Renal cortex interstitium (tissue), 3 donors: ENCODE measurements around the gene GART. TPM values are rescaled to one million over a fixed set of nuclear protein-coding genes. Genes with fewer than 3 reads are reported as not detected.

Experiments
- polyA plus RNA-seq, 3 donors: library from polyadenylated mRNA; unstranded; fragments of 120-200 nt; gene quantifications; one replicate each; pipeline ENCODE4 v1.2.1, GENCODE V29; 2013; ENCODE audit not compliant: insufficient read length in 3 of 3

The GART gene
- polyA plus RNA-seq, 3 donors: 70.7 to 83.8 (median 77.1) TPM

Other genes with a start within 250 kb of the GART start
- gene IFNAR1, start 217.1 kb downstream of the GART start, polyA plus RNA-seq: 10 to 100 TPM; 35.2 to 40.6 (median 36.2) TPM
- 10 to 100 TPM; 75.0 to 88.7 (median 77.1) TPM for gene IFNGR2, start 138.7 kb downstream of the GART start, polyA plus RNA-seq
- gene TMEM50B, start 62.1 kb downstream of the GART start, polyA plus RNA-seq: 10 to 100 TPM; 49.6 to 77.0 (median 52.5) TPM
- gene DNAJC28, start 50.4 kb downstream of the GART start, polyA plus RNA-seq: 1 to 10 TPM; 4.9 to 6.3 (median 5.1) TPM
- gene SON, start 921 bp upstream of the GART start, polyA plus RNA-seq: 100 to 1,000 TPM; 322 to 376 (median 360) TPM
- 10 to 100 TPM; 33.9 to 38.4 (median 36.8) TPM for gene DONSON, start 46.6 kb upstream of the GART start, polyA plus RNA-seq
- gene CRYZL1, start 99.6 kb upstream of the GART start, polyA plus RNA-seq: 10 to 100 TPM; 59.2 to 74.0 (median 71.2) TPM
- gene ITSN1, start 100.4 kb upstream of the GART start, polyA plus RNA-seq: 10 to 100 TPM; 42.9 to 52.1 (median 47.9) TPM